ENCODE data around the gene SBK2.
A peak's percentile ranks its signal among the peaks of the same experiment; 100 is the strongest.
"Not testable (repeated sequence)": the region's sequence is repeated elsewhere in the genome, so short reads cannot be mapped to it uniquely, and the experiment has no call there.

Gene SBK2

DNA sequence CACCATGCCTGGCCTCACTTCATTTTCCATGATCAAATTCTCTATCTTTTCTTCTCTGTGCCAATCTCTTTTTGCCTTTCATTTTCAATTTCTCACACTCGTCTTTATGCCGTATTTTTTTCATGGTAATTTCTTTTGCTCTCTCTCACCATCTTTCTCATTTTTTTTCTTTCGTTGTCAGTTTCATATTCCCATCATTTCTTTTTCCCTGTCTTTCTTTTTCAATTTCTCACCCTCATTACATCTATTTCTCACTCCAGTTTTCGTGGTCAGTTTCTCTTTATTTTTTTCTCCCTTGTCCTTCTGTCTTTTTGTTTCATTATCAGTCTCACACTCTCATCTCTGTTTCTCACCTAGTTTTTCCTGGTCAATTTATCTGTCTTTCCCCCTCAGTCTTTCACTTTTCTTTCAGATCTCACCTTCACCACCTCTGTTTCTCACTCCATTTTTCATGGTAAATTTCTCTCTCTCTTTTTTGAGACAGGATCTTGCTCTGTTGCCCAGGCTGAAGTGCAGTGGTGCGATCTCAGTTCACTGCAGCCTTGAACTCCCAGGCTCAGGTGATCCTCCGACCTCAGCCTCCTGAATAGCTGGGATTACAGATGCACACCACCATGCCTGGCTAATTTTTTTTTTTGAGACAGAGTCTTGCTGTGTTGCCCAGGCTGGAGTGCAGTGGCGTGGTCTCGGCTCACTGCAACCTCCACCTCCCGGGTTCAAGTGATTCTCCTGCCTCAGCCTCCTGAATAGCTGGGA lies 34.6 kb downstream of the SBK2 start:
- DNase-seq (ENCODE audit: low read depth), result no peak

DNA sequence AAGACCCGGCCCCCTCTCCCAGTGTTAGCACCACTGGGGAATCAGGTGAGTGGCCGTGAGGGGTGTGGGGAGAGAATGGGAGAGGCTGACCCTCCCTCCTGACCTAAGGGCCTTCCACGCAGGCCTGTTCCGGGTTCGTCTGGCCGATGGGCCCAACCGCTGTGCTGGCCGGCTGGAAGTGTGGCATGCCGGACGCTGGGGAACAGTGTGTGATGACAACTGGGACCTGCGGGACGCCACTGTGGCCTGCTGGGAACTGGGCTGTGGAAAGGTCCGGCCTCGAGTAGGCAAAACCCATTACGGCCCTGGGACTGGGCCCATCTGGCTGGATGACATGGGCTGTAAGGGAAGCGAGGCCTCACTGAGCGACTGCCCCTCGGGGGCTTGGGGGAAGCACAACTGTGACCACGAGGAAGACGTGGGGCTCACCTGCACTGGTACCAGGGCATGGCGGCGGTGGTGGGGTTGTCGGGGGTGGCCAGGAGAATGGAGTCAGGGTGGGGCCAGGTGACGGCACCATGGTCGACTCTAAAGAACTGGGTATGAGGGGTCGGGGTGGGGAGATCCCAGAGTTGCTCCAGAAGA lies 36.5 kb downstream of the SBK2 start:
- DNase-seq (ENCODE audit: low read depth), result no peak

DNA sequence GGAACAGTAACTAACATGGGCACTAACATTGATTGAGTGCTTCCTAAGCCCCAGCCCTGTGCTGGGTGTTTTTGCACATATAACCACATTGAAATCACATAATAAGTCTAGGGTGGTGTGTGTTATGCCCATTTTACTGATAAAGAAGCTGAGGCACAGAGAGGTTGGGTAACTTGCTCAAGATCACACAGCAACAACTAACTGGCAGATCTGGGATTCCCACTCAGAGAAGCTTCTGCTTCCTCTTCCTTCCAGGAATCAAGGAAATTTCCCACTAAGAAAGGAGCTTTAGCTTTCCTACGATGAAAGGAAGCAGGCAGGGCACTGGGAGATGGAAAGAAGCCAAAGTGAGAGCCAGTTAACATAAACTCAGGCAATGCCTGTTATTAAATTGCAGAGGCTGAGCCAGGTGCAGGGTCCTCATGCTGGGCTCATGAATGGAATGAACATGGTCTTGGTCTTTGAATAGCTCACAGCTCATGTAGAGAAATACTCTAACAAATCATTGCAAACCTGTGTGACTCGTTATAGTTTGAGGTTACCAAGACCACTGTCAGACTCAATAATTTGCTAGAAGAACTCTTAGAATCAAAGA lies 38.6 kb downstream of the SBK2 start:
- DNase-seq (ENCODE audit: low read depth), result no peak

DNA sequence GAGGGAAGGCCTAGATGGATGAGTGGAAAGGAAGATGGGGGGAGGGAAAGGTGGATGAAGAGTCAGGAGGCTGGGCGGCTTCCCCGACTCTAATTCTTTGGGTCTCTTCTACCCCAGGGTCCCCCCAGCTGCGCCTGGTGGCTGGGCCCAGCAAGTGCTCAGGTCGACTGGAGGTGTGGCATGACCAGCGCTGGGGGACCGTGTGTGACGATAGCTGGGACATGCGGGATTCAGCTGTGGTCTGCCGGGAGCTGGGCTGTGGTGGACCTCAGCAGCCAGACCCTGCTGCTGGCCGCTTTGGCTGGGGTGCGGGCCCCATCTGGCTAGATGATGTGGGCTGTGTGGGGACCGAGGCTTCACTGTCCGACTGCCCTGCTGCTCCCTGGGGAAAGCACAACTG lies 39.2 kb downstream of the SBK2 start:
- no peak for DNase-seq (ENCODE audit: low read depth)

DNA sequence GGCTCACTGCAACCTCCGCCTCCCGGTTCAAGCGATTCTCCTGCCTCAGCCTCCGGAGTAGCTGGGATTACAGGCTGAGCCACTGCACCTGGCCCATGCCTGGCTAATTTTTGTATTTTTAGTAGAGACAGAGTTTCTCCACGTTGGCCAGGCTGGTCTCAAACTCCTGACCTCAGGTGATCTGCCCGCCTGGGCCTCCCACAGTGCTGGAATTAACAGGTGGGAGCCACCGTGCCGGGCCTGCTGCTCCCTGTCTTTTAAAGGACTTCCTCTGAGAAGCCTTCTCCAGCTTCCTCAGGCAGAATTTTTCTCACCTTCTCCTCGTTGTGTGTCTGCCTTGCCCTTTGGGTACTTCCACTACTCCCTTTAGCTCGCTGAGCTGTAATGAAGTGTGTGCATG lies 40.1 kb downstream of the SBK2 start:
- DNase-seq (ENCODE audit: low read depth), result not testable (repeated sequence)

DNA sequence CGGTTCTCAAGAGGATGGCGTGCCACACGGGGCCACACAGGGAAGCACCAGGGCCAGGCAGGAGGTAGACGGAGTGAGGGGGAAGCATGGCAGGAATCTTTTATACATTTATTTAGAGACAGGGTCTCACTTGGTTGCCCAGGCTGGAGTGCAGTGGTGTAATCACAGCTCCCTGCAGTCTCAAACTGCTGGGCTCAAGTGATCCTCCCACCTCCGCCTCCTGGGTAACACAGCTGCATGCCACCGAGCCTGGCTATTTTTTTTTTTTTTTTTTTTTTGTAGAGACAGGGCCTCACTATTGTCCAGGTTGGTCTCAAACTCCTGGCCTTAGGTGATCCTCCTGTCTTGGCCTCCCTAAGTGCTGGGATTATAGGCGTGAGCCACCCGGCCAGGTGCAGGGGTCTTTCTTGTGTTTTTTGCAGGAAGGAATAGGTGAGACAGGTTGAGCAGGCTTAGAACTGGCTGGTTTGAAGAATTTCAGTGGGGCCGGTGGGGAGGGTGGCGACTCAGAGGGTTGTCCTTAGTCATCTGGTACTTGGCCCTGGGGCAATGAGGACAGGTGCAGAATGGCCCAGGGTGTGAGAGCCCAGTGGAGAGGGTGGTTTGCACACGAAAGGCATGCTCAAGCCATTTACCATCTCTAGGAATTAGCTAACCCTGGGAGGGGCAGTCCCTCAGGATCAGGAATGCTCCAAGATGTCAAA lies 41.1 kb downstream of the SBK2 start:
- DNase-seq (ENCODE audit: low read depth), result no peak

DNA sequence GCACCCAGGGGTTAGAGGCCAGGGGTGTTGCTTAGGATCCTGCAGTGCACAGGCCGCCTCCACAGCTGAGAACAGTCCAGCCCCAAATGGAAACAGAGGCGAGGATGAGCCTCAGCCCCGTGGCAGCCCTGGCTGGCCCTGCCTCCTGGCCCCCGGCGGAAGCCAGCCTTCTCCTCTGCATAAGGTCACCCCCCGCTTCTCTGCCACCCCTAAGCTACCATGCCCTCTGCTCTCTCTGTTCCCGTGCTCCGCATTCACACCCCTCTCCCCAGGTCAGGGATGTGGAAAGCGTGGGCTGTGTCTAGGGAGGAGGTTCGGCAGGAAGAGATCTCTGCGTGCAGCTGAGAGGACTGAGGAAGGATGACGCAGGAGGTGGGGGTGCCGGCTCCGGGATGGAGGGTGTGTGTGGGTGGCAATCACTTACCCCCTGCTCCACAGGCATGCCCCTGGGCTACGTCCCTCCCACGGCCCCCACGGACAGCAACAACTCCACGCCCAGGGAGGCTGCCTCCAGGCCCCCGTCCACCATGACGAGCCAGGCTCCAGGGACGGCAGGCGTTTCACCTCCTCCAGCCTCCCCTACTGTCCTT lies 42.7 kb downstream of the SBK2 start:
- DNase-seq (ENCODE audit: low read depth), result no peak

DNA sequence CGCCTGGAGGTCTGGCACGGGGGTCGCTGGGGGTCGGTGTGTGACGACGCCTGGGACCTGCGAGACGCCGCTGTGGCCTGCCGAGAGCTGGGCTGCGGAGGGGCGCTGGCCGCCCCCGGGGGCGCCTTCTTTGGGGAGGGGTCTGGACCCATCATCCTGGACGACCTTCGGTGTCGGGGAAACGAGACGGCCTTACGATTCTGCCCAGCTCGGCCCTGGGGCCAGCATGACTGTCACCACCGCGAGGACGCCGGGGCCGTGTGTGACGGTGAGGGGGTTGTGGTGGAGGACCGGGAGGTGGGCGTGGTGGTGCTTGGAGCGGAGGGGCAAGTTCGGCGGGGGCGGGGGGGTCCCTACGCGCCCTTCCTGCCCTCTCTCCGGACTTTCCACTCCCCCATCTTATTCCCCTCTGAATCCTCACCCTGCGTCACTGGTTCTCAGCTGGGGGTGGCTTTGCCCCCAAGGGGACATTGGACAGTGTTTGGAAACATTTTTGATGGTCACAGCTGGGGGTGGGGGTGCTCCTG lies 43.2 kb downstream of the SBK2 start:
- no peak for DNase-seq (ENCODE audit: low read depth)

DNA sequence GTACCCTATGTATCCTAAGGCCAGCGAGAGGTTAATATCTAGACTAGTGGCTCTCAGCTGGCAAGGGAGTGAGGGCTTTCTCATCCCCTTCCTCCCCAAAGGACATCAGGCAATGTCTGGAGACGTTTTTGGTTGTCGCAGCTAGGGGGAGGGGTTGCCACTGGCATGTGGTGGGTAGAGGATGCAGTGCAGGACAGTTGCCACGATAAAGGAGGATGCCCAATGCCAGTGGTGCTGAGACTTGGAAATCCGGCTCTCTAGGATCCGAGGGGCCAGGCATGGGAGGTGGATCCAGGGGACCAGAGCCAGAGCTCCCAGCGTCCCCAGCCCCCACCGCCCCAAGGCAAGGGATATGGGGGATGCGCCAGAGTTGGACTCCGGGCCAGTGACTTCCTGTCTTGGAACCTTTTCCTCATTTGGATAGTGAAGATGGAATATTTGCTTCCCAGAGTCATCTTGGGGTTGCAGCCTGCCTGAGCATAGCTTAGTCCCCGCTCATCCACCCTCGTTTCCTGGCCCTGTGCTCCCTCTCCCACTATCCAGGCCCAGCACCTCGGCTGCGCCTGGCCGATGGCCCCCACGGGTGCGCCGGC lies 43.8 kb downstream of the SBK2 start:
- DNase-seq (ENCODE audit: low read depth), result no peak

DNA sequence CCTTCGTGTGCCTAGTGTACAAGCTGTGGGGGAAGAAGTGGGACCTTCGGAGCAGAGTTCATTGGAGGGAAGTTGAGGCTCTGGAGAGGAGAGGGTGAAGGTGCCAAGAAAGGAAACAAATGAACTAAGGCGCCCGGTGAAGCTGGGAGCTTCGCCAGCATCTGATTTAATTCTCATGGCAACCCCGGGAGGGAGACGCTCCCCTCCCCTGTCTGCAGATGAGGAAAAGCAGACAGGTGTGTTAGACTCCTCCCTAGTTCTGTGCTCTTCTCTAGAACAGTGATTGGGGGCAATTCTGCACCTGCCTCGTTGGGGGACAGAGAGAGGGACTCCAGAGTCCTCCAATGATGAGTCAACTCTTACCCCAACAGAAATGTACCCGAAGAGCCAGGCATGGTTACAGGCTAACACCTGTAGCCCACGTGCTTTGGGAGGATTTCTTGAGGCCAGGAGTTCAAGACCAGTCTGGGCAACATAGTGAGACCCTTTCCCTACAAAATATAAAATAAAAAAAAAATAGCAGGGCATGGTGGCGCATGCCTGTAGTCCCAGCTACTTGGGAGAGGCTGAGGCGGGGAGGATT lies 44.5 kb downstream of the SBK2 start:
- DNase-seq (ENCODE audit: low read depth), result no peak

DNA sequence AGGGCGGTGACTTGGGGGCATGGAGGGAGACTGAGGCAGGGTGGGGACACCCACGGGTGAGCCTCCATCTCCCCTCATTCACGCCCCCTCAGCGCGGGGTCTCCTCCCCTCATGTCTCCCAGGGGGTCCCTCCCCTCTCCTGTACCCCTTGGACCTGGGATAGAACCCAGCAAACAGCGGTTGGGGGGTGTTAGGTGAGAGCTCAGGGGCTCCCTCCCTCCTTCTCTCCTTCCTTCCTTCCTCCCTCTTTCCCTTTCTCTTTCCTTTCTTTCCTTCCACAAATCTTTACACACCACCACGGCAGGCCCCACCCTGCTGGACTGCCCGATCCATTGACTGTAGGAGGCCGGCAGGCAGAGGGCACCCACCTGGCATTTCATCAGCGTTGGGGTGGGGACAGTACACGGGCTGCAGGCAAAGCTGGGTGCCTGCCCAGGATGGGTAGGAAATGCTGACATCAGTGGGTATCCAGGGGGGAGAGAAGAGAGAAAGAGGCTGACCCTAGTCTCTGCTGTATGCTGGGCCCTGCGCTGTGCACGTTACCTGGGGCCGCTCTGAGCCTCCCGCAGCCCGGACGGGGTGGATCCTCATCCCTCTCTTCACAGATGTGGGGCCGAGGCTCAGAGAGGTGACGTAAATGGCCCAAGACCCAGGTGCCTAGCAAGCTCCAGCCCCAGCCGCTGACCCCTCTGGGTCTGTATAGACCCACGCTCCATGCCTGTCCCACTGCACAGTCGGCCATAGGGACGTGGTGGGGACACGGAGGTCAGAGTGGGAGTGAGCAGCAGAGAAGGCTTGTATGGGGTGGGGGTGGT lies 45.2 kb downstream of the SBK2 start:
- DNase-seq (ENCODE audit: low read depth), result no peak

DNA sequence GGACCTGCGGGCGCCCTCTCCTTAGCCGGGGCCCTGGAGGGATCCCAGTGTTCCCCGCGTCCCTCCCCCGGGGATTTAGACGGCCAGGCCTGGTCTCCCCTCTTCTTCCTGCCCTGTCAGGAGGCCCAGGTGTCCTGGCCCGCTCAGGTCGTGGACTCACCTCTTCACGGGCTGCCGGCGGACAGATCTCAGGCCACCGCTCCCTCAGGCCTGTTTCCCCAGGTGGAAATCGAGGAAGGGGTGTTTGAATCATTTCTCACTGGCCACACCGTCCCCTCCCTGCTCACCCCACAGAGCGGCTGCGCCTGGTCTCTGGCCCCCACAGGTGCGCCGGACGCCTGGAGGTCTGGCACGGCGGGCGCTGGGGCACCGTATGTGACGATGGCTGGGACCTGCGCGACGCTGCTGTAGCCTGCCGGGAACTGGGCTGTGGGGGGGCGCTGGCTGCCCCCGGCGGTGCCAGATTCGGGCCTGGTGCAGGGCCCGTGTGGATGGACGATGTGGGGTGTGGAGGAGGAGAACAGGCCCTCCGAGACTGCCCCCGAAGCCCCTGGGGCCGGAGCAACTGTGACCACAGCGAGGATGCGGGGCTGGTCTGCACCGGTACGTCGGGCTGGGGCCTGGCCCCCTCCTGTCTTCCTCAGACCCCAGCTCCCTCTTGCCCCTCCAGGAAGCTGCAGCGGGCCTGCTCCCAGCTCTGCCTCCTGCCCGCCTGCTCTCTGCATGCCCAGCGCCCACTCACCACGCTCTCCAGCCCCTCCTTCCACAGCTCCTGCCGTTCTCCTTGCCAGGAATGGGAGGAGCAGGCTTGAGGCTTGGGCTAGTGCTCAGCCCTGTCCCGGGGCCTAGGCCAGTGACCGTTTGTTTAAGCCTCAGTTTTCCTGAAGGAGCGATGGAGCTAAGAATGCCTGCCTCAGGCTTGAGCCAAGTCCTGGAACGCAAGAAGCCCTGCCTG lies 46.2 kb downstream of the SBK2 start:
- no peak for DNase-seq (ENCODE audit: low read depth)

DNA sequence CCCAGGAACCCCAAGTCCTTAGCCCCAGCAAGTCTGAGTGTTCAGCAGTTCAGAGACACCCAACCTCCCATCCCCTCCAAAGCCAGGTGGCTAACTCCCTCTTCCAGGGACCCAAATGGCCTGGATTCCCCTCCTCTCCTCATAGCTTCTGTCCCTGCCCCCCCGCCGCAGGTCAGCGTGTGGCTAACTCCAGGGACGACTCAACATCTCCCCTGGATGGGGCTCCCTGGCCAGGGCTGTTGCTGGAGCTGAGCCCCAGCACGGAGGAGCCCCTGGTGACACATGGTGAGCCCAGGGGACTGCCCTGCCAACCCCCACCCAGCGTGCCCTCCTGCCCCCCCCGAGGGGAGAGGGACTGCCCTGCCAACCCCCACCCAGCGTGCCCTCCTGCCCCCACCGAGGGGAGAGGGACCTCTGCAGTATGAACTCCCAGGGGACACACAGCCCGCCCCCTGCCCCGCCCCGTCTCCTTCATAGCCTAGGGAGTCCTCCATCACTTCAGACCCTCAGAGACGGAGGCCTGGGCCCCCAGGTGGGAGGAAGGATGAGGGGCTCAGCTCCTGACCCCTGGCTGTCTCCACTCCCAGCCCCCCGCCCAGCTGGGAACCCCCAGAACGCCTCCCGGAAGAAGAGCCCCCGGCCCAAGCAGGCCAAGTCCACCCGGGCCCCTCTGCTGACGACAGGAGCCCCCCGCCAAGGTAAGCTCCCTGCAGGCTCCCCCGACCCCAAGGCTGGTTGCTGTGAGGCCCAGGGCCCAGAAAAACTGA lies 47.0 kb downstream of the SBK2 start:
- DNase-seq (ENCODE audit: low read depth), result no peak

DNA sequence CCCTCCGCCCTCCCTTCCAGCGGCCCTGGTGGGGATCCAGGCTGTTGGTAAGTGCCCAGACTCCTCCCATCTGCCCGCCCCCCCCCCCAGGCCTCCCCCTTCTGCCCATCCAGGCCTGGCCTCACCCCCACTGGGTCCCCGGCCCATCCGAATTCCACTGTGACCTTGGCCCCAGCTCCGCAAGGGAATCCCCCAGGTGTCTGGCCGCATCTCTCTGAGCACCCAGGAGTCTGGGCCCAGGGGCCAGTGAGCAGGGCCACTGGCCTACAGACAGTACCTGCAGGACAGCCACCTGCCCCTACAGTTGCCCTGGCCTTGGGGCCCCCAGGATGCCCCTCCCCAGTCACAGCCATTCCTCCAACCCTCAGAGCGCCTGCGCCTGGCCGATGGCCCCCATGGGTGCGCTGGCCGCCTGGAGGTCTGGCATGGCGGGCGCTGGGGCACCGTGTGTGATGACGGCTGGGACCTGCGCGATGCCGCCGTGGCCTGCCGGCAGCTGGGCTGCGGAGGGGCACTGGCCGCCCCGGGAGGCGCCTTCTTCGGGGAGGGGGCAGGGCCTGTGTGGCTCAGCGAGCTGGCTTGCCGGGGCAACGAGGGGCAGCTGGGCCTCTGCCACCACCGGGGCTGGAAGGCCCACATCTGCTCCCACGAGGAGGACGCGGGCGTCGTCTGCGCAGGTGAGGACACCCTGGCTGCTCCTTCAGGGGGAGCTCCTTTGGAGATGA lies 47.8 kb downstream of the SBK2 start:
- DNase-seq (ENCODE audit: low read depth), result no peak

DNA sequence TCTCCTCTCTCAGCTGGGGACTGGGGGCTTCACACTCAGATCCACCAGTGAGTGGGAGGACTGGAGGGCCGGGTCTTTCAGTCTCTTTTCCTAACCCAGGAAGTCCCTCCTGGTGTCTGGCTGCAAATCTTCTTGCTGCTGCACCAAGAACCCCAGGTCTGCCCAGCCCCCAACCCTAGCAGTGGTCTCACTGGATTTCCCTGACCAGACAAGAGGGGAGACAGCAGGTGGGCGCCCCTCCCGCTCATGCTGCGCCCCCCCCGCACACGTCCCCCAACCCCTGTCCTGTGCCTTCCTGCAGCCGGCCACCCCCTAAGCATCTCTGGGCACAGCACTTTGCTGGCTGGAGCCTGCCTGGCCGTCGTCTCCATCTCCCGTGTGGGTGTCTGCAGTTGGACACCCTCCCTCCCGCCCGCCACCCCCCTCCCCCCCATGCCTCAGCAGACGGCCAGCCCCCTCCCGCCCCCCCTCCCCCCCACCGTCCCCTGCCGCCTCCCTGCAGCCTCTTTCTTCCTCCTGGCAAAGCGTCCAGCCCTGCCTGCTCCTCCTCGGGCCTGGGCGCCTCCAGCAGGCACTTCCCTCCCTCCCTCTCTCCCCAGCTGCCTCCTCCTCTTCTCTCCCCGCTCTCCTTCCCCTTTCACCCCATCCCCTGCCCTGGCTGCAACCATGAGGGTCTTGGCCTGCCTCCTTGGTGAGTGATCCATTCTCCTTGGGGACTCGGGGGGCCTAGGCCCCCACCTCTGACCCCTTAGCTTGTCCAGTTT lies 48.8 kb downstream of the SBK2 start, which contains the start of gene SSC5D:
Gene SSC5D (plus strand): TSS at position 513 of the 764 bp plus-strand sequence. CDS start 154 bp downstream, at position 667.
- DNase-seq (ENCODE audit: low read depth), result no peak

DNA sequence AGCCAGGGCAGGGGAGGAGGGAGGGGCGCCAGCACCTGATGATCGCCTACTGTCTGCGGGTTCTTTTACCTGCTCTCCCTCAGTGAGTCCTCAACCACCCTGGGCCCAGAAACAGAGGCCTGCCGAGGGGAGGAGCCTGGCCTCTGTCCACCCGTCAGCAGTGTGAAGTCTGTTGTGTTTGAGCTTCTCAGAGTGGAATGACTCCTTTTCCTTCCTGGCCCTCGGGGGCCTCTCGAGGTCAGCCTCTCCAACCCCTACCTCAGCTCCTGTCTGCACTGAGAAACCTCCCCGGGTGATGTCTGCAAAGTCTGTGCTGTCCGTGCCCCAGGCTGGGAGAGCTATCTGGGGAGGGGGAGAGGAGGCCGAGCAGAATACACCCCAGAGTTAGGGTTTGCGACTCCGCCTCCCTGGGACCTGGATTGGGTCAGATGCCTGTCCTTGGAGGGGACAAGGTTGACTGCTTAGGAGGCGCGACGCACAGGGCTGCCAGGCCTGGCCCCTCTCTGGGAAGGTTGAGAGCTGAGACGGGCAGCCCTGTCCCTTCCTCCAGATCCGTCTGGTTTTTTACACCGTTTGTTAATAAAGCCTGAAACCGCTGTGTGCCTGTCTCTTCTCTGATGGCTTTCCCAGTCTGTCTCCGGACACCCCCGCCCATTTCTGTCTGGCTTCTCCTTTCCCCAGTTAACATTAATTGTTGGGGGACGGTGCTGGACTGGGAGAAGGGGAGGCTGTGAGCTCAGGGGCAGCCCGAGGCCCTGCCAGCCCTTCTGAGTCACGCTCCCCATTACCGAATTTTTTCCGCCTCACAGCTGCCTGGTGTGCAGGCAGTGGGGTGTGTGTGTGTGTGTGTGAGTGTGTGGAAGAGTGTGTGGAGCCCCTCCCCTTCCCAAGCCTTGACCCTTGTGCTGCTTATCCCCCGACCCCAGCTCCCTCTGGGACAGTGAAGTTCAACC lies 49.7 kb downstream of the SBK2 start:
- DNase-seq (ENCODE audit: low read depth), result peak; percentile 92

All from HS-27A (cell line).